HG03097 (cell line): ENCODE measurements around the gene MX1.

ENCODE experiments used
- ATAC-seq: cut with Tn5 transposase; IDR thresholded peaks from one replicate; pipeline ENCODE4 v1.9.1; 2021; ENCODE audit not compliant: unreplicated experiment, low FRiP score

Gene MX1

GRCh38 chr21:41425954-41426675 lies at the start of gene MX1:
MX1 (plus strand) TSS chr21:41426239; CDS start chr21:41432071, 5,832 bp downstream.
- peak; percentile 87 for ATAC-seq

- no peak for ATAC-seq
These were observed 48.3 kb upstream of the MX1 start for GRCh38 chr21:41377715-41378114.

DNA sequence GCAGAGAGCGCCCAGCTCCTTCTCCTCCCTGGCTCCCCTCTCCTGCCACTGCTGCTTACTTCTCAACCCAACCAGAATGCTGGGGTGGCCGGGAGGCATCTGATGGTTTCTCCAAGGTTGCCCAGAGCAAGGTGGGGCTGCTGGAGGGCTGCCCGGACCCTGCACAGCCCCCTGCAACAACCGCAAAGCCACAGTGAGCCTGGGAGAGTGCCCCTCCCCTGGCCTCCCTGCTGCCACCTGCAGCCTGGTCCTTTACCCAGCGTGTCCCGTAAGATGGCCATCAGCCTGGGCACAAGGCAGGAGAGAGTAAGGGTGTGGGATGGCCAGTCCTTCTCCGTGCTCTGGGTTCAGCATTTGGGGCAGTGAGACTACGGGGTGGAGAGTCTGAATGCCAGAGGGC lies 47.2 kb upstream of the MX1 start:
- ATAC-seq: no peak

DNA sequence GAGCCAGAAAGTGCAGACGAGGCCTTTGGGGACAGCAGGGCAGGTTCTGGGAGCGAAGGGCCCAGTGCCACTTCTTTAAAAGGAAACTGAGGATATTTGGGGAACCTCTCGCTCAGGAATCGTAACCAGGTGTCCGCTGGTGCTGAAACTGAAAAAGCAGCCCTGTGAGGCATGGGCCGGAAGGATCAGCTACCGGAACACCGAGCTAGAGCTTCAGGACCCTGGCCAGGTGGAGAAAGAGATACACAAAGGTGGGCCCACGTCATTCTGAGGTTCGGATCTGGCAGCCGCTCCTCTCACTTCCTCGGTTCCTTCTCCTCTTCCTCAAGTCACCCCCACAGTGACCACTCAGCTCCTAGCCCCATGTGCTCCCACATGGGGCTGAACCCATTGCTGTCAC lies 46.1 kb upstream of the MX1 start:
- ATAC-seq: no peak

DNA sequence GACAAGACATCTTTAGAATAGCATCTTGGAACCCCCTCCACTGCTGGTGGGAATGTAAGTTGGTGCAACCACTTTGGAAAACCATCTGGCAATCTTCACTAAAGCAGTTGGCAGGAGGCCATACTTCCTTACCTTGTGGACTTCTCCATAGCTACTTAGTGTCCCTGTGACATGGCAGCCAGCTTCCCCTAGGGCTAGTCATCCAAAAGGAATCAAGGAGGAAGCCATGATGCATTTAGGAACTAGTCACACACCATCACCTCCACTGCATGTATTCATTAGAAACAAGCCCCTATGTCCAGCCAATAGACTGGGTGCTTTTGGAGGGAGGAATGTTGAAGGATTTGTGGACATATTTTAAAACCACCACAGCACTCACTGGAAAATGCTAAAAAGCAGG lies 44.3 kb upstream of the MX1 start:
- no peak for ATAC-seq

DNA sequence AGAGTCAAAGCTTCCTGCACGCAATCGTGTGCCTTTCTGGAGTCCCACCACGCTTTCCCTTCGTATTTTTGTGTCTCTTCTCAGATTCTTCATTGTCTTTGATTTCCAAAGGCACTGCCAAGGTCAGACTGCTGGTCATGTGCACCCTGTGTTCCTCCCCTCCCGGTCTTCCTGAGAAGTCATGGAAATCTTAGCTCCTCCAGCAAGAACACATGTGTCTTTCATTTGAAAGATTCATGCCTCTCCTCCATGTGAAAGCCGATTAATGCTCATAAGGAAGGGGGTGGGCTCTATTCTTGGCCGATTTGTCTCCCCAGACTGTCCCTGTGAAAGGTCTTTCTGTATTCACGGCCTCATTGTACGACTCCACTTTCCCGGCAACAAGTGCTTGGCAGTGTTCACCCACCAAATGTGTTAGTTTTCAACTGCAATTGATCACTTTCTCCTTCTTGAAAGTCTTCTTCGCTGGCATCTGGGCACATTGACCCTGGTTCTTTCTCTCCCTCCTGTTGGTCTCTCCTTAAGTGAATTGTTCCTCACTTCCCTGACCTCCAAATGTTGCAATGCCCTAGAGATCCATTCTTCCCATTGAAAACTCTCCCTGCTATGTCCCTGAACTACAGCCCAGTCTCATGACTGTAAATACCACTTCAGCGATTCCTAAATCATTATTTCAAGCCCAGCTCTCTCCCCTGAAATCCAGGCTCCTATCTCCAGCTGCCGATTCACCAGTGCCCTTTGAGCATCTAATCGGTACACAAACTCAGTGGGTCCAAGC lies 38.8 kb upstream of the MX1 start:
- ATAC-seq: no peak

- ATAC-seq: no peak
These were observed 38.2 kb upstream of the MX1 start for GRCh38 chr21:41387824-41388223.

- ATAC-seq: no peak
These were observed 37.8 kb upstream of the MX1 start for GRCh38 chr21:41388259-41388658.

- ATAC-seq: no peak
These were observed 35.9 kb upstream of the MX1 start for GRCh38 chr21:41390043-41390639.

DNA sequence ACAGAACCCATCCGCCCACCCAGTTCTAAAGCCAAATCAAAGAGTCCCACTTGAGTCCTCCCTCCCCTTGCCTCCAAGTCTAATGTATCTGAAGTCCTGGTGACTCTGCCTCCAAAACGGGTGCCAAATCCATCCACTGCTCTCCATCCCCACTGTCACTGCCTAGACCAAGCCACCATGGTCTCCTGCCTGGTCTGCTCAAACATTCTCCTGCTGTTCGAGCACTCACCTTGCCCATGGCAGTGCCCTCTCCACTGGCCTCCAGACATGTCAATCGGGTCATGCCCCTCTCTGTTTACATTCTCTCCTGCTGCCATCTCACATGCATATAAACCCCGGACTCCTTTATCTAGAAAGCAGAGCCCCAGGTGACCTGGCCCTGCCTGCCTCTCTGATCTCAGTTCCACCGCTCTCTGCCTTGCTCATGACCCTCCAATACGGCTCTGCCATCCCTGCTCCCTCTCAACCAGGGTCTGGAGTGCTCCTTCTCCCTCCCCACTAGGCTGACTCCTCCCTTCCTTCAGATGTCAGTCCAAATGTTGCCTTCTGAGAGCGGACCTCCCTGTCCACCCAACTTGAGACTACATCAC lies 32.1 kb upstream of the MX1 start:
- no peak for ATAC-seq

- ATAC-seq: no peak
These were observed 29.4 kb upstream of the MX1 start for GRCh38 chr21:41396558-41397075.

- no peak for ATAC-seq
These were observed 28.6 kb upstream of the MX1 start for GRCh38 chr21:41397471-41397891.

DNA sequence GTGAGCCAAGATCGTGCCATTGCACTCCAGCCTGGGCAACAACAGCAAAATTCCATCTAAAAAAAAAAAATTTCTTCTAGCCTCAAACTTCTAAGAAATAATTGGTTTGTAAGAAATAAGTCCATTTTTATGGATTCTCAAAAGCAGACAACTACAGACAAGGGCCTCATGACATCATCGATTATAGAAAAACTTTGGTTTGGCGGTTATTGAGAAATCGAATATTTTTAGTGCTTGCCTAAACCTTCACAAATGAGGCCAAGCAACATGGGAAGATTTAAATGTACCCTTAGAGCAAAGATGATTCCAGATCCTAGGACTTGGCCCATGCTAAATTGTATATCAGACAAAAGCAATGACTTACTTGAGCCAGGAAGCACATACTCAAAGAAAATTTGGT lies 27.8 kb upstream of the MX1 start:
- no peak for ATAC-seq

- ATAC-seq: no peak
These were observed 27.2 kb upstream of the MX1 start for GRCh38 chr21:41398831-41399230.

- ATAC-seq: no peak
These were observed 26.7 kb upstream of the MX1 start for GRCh38 chr21:41399246-41399800.

GRCh38 chr21:41402231-41402630 lies 23.8 kb upstream of the MX1 start:
- no peak for ATAC-seq

DNA sequence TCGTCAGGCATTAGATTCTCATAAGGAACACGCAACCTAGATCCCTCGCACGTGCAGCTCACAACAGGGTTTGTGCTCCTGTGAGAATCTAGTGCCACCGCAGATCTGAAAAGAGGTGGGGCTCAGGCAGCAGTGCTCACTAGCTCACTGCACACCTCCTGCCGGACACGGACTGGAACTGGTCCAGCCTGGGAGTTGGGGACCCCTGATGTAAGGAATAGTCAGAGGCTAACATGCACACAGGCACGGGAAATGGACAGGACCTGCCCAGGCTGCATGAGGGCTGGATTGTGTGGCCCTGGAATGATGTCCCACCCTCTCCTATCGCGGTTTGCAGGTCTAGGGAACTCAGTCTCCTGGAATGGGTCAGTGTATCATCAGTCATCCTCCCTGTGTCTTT lies 23.2 kb upstream of the MX1 start:
- ATAC-seq: no peak

- ATAC-seq: no peak
These were observed 22.7 kb upstream of the MX1 start for GRCh38 chr21:41403331-41403730.

GRCh38 chr21:41403966-41404365 lies 22.1 kb upstream of the MX1 start:
- no peak for ATAC-seq

- ATAC-seq: no peak
These were observed 20.7 kb upstream of the MX1 start for GRCh38 chr21:41405321-41405720.

- ATAC-seq: no peak
These were observed 19.7 kb upstream of the MX1 start for GRCh38 chr21:41406340-41406739.
